GM23248 (cell line): ENCODE results near the gene ZDHHC9.

Experiments used
- EZH2 ChIP-seq: fragments of 200-600 bp; sonication (generic); IDR thresholded peaks from 2 replicates; pipeline ENCODE4 v1.6.1; 2018; ENCODE audit warnings: antibody characterized with exemption, mild to moderate bottlenecking; ENCODE audit not compliant: insufficient read depth, poor library complexity, severe bottlenecking
- EZH2phosphoT487 ChIP-seq: fragments of 200-600 bp; sonication (generic); IDR thresholded peaks from 2 replicates; pipeline ENCODE4 v1.6.1; 2018; ENCODE audit warnings: antibody characterized with exemption, moderate library complexity, mild to moderate bottlenecking, low read depth; ENCODE audit not compliant: insufficient read depth

GRCh38 chrX:129777218-129778030 is 66.3 kb downstream of the ZDHHC9 start:
- no peak for TF ChIP-seq EZH2
- TF ChIP-seq EZH2phosphoT487: no peak
